Spleen (tissue), 7 donors: Measurements from ENCODE around the gene GRK6.
A peak's percentile ranks its signal among the peaks of the same experiment; 100 is the strongest.

Experiments used
- POLR2A ChIP-seq, 3 donors: fragments of 450-650 bp; IDR thresholded peaks; one replicate each; pipeline ENCODE4 v1.5.1; 2017; ENCODE audit warnings: antibody characterized with exemption in 3 of 3, mild to moderate bottlenecking in 1 of 3
- POLR2AphosphoS5 ChIP-seq, 3 donors: sonication (generic); formaldehyde crosslinking; IDR thresholded peaks; one replicate each; pipeline ENCODE4 v1.5.1; 2017; ENCODE audit warnings: antibody characterized with exemption in 3 of 3
- TF ChIP-seq, protein P1 (sequence below), 11 experiments: fragments of 200-600 bp in 7 of 11; fragments of 450-650 bp in 4 of 11; sonication (generic) in 4 of 11; IDR thresholded peaks in 8 of 11; conservative IDR thresholded peaks in 3 of 11; 1 replicate in 7 of 11; 2 replicates in 4 of 11; pipeline versions ENCODE4 v1.4.0 to v1.8.0; 2016 to 2021; ENCODE audit warnings: antibody characterized with exemption in 11 of 11, inconsistent platforms in 4 of 11, mild to moderate bottlenecking in 1 of 11
- donor health status: DM: no; HTN: no; CAD: no; lungs with moderate emphysema.
- donor health status: DM: no; HTN: no; CAD: no.
- donor health status: DM: no; HTN: no; CAD: no.

DNA sequence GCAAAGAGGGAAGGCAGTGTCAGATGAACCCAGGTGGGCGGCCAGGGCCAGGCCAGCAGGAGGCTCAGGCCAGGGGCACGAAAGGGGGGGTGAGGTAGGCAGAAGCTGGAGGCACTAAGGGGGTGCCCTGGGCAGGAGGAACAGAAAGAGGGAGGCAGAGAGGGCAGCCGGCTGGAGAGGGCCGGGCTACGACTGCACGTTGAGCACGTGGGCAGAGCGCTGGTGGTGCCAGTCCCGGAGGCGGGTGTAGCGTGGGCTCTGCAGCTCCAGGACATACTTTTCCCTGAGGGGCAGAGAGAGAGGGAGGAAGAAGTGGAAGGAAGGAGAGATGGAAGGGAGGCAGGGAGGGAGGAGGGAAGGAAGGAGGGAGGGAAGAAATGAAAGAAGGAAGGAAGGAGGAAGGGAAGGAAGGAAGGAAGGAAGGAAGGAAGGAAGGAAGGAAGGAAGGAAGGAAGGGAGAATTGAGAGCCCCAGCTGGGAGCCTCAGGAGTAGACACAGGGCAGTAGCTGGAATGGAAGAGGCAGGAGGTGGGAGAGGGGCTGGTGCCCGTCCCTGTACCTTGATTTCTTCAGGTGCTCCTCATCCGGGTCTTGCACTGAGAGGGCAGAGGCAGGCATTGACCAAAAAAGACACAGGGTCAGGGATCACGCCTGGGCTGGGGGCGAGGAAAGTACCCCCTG lies 64.0 kb downstream of the GRK6 start:
- TF ChIP-seq, protein P1, sequence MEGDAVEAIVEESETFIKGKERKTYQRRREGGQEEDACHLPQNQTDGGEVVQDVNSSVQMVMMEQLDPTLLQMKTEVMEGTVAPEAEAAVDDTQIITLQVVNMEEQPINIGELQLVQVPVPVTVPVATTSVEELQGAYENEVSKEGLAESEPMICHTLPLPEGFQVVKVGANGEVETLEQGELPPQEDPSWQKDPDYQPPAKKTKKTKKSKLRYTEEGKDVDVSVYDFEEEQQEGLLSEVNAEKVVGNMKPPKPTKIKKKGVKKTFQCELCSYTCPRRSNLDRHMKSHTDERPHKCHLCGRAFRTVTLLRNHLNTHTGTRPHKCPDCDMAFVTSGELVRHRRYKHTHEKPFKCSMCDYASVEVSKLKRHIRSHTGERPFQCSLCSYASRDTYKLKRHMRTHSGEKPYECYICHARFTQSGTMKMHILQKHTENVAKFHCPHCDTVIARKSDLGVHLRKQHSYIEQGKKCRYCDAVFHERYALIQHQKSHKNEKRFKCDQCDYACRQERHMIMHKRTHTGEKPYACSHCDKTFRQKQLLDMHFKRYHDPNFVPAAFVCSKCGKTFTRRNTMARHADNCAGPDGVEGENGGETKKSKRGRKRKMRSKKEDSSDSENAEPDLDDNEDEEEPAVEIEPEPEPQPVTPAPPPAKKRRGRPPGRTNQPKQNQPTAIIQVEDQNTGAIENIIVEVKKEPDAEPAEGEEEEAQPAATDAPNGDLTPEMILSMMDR (IDR thresholded peaks at IDR 0.05 in 8 of 11, conservative IDR thresholded peaks at IDR 0.05 in 3 of 11) = no peak
- no peak for TF ChIP-seq POLR2A (IDR thresholded peaks at IDR 0.05)
- TF ChIP-seq POLR2AphosphoS5 (IDR thresholded peaks at IDR 0.05) = peak in 1 of 3 donors; percentile 15
